Measurements from ENCODE around the gene SDR42E2. TPM values are rescaled to one million over a fixed set of nuclear protein-coding genes. Genes with fewer than 3 reads are reported as not detected.

Gene SDR42E2
- total and polyA plus RNA-seq, 2 of the 8 experiments (the other 6 are each of a cell fraction or from before 2014, with no cell fraction given), result 0.08 TPM; not detected in 1

DNA sequence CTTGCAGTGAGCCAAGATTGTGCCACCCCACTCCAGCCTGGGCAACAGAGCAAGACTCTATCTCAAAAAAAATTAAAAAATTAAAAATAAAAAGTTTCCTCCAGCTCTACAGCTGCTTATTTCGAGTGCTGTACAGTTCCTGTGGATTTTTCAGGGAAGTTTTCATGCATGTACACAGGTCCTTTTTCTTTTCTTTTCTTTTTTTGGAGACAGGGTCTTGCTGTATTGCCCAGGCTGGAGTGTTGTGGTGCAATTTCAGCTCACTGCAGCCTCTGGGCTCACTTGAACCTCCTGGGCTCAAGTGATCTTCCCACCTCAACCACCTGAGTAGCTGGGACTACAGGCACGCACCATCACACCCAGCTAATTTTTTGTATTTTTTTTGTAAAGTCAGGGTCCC, 59.7 kb downstream of the SDR42E2 start (continued):
- TF ChIP-seq RBBP5 (IDR thresholded peaks at IDR 0.05; ENCODE audit: borderline replicate concordance, low read depth, low read length) (no peak), MAFK (IDR thresholded peaks at IDR 0.05; ENCODE audit: low read depth, low read length) (no peak), CBX8 (IDR thresholded peaks at IDR 0.05; ENCODE audit: borderline replicate concordance, low read depth, low read length) (no peak), RNF2 (IDR thresholded peaks at IDR 0.05; ENCODE audit: borderline replicate concordance, low read depth, low read length, missing control alignments, poor library complexity, severe bottlenecking) (no peak), HDAC6 (IDR thresholded peaks at IDR 0.05; ENCODE audit: low read depth, low read length) (no peak), SRF (IDR thresholded peaks at IDR 0.05; ENCODE audit: low read depth, low read length) (no peak), RXRA (IDR thresholded peaks at IDR 0.05; ENCODE audit: insufficient read depth, low read depth, low read length) (no peak)
